NCI-H1048 (cell line): Measurements from ENCODE around the gene POLR1H.

ENCODE experiments used
- DNase-seq: peaks from one replicate; lab custom pipeline; 2025; lab: John Stamatoyannopoulos, UW

POLR1H gene

DNA sequence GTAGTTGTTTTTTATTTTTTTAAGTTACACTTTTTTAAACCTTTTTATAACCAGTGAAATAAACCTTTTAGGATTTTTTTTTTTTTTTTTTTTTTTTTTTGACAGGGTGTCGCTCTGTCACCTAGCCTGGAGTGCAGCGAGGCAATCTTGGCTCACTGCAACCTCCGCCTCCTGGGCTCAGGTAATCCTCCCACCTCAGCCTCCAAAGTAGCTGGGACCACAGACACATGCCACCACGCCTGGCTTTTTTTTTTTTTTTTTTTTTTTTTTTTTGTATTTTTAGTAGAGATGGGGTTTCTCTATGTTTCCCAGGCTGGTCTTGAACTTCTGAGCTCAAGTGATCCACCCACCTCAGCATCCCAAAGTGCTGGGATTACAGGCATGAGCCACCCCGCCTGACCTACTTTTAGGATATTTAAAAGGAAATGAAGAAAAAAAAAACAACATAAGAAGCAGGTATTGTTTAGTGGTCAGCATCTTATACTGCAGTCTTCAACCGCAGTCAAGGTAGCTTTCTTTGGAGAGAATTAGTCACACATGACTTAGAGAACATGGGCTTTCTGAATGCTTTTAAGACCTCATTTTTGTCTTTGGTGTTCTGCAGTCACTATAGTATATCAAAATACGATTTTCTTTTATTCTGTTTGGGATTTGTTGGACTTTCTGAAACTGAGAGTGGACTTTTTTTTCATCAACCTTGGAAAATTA is 1.6 kb downstream of the POLR1H start:
- DNase-seq, result no peak

GRCh38 chr6:30063315-30063714 is 2.2 kb downstream of the POLR1H start:
- no peak for DNase-seq

GRCh38 chr6:30066082-30066481 is 5.0 kb downstream of the POLR1H start:
- DNase-seq, result no peak

- peak; percentile 97 for DNase-seq
Measured at GRCh38 chr6:30066577-30067459, 5.8 kb downstream of the POLR1H start, which contains the start of gene PPP1R11. Gene PPP1R11 (plus strand): TSS chr6:30067198. CDS start chr6:30067411, 213 bp downstream.

GRCh38 chr6:30067460-30068139 is 6.5 kb downstream of the POLR1H start:
- no peak for DNase-seq

DNA sequence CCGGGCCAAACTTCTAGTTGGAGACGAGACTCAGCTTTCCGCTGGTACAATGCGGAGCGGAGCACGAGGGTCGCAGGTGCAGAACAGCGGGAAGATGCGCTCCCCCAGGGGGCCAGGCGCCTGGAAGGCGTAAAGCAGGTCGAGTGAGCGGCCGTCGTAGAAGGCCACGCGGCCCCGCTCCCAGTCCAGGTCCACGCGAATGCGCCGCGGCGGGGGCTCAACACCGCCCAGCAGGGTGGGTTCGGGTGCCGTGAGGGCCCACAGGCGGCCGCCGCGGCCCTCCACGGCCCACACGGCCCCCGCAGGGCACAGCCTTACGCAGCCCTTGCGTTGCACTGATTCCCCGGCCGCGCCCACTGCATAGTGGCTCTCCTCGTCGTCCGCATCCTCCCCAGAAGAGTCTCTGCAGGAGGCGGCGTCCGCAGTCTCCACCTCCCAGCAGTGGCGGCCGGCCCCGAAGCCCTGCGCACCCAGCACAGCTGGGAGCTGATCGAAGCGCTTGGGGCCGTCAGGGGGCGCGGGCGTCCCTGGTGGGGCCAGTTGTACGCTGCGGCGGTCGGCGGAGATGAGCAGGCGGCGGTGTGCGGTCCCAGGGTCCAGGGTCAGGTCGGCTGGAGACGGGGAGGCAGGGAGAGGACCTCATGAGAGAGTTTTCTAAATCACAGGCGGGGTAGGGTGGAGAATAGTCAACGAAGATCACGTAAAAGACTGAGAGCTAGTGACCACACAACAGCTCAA is 10.2 kb downstream of the POLR1H start:
- no peak for DNase-seq

DNA sequence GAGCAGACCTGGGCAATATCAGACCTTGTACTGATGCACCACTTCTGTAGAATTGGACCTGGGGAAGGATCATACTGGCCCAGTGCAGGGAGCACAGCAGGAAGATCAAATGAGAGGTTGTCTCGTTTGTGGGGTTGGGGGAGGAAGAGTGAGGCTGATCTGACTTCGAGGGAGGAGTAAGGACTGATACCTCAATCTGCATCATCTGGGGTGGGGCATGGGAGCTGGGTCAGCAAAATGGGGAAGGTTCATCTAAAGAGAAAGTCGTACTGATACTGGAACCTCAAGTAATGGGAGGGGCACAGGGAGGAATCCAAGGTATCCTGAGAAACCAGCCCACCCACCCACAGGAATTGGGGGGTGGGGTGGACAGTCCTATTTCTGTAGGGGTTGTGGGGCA is 10.8 kb downstream of the POLR1H start:
- no peak for DNase-seq

DNA sequence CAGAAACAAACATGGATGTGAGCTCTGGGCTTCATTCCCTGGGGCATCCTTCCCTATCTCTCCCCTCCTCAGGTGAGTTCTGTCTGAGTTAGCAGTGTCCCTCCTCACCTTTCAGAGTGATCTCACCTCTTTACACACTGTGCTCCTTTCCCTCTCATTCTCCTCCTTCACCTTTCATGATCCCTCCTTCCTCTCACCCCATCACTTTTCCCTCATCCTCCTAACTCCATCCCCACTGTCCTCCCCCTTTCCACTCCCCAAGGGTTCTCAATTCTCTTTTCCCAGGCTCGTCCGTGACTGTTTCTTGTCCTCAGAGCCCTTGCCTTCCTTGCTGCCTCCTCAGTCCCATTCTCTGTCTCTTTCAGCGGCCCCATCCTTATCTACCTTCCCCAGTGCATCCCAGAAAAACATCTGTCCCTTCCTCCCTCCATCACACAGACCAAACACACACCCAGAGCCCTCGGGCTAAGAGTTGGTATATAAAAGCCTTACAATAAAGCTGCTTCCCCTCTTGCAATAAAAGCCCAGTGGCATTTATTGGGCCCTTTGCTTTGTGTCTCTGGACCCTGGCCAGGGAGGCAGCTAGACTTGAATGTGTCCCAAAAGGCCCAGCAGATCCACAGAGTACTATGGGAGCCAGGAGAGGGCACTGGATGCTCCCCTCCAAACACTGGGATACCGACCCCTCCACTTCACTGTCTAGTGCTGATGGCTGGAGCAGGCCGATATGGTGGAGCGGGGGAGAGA is 12.6 kb downstream of the POLR1H start:
- no peak for DNase-seq

DNA sequence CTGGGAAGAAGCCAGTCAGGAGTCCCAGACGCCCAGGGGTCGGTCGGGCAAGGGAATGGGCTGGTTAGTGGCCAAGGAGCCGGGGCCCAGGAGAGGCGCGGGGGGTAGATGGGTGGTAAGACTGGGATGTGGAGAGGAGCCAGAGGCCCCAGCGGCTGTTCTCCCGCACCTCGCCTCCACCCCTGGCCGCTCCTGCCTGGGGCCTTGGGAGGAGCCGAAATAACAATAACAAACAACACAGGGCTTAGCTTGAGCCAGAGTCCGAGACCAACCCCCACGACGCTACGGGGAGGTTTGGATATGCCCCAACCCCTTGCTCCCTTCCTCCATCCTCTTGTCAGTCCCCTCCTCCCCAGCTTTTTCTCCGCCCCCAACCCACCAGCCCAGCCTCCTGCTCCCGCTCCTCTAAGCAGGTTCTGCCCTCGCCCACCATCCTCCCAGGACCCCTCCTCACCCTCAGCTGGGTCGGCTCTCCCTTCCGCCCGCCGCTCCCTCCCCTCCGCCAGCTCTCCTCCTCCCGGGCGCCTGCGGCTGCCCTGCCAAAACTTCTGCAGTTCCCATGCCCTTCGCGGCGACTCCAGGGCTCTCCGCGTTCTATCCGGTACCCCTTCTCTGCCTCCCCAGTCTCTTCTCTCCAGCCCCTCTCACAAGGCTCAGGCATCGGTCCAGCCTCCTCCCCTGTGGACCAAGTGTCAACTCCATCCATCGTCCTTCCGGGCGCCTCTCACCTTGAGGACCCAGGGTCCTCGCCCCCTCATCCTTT is 13.4 kb downstream of the POLR1H start:
- DNase-seq, result no peak

GRCh38 chr6:30075094-30075789 is 14.2 kb downstream of the POLR1H start, which contains the start of gene RNF39:
Gene RNF39 (minus strand): TSS chr6:30075769. CDS start chr6:30075585, 184 bp downstream.
- DNase-seq, result no peak

DNA sequence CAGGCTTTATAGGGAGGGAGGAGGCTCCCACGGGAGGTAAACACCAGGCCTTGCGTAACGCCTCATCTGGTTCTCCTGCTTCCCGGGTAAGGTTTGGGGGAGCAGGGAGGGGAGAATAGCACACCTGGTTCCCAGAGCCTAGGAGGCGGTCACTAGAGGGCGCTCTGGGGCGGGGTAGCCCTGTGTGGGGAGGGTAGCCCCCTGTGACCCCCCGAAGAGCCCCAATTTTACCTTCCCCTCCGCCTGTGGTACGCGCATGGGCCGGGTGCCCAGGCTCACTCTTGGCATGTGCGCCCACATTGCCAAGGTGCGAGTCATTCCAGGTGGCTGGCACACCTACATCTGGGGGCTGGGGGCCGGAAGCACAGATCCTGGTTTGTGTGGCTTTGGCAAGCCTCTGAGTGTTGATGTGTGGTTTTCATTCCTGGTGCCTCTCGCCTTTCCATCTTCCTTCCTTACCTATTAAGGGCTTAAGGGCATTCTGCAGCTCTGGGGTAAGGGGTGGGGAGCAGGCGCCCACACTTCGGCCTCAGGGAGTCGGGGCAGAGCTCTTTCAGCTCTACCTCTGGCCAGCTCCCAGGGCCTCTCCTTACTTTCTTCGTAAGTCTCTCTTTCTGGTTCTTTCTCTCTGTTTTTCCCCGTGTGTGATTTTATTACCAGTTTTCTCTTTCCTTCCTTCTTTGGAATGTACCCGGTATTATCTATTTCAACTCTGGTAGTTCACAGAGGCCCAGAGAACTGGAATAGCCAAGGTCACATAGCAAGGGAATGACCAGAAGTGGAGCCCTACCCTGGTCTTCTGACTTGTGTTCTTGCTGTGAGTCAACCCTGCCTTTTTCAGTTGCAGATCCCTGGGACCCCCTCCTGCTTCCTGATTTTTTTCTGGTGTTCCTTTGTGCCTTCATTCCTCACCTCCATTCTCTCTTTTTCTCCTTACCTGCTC is 15.0 kb downstream of the POLR1H start:
- DNase-seq, result no peak

GRCh38 chr6:30077218-30077617 is 16.2 kb downstream of the POLR1H start:
- DNase-seq, result no peak

GRCh38 chr6:30087876-30088275 is 26.8 kb downstream of the POLR1H start:
- DNase-seq, result no peak

GRCh38 chr6:30091577-30092381 is 30.7 kb downstream of the POLR1H start:
- DNase-seq, result no peak

DNA sequence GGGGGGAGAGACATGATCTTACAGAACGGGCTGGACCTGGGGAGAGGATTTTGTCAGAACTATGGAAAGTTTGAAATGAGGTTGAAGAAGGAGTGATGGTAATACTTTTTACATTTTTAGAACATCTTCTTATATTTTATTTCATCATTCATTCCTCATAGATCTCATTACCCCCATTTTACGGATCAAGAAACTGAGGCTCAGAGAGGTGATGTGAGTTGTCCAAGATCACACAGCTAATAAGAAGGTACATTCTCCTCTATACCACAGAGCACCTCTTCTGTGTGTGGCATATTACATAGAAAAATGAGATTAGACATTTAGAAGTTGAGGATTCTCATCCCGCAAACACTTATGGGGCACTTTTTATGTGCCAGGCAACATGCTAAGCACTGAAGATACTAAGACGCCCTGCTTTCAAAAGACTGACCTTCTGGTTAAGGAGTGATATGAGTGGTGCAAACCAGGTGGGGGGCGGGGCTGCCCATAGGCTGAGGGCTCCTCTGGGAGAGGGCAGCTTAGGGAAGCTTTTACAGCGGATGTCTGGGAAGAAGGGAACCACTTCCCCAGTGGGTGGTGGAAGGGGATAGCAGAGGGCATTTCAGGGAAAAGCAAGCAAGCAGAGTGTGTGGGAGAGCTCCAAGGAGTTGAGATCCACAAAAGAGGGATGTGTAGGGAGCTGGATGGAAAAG is 31.9 kb downstream of the POLR1H start:
- no peak for DNase-seq

DNA sequence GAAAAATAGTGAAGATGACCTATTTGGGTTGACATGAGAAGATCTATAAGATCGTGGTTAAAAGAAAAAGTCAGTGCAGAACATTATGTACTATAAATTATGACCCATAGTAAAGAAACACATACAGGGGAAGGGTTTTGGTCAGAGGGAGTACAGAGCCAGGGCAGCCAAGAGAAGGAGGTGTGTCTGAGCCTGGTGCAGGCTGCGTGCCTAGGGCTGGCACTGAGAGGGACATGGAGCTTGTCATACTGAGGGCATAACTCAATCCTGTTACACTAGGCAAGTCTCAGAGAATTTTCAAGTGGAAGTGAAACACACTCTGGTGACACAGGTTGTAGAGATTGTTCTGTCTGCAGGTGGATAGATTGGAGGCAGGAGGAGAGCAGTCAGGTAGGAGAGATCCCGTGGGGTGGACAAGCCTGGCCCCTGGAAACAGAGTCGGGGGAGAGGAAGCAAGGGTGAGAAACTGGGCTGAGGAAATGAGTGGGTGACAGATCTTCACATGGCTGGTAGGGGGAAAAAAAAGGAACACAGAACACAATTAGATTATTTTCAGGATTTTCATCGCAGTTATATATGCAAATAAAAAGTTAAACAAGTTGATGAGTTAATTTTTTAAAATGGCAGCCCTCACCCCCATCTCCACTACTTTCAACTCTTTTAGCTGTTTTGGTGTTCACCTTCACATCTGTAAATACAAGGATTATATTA is 33.0 kb downstream of the POLR1H start:
- no peak for DNase-seq
